Stimulated activated CD4-positive, alpha-beta T cell treated with anti-CD3 and anti-CD28 coated beads, Interleukin-1b, Interleukin-23, amount 100 ng/mL, for 48 hours (primary cell): ENCODE measurements around the gene CLPTM1.
"Not testable (repeated sequence)": the region's sequence is repeated elsewhere in the genome, so short reads cannot be mapped to it uniquely, and the experiment has no call there.

Experiments
- DNase-seq: peaks from one replicate; pipeline ENCODE4 v3.0.0-alpha.2; 2020

The CLPTM1 gene

GRCh38 chr19:44975444-44975843 lies 20.3 kb downstream of the CLPTM1 start:
- DNase-seq = no peak

- DNase-seq = no peak
Measured at GRCh38 chr19:44984005-44984404, 28.8 kb downstream of the CLPTM1 start.

GRCh38 chr19:44985445-44985844 lies 30.3 kb downstream of the CLPTM1 start:
- no peak for DNase-seq

GRCh38 chr19:44986389-44986788 lies 31.2 kb downstream of the CLPTM1 start:
- DNase-seq = no peak

GRCh38 chr19:44987148-44987675 lies 32.0 kb downstream of the CLPTM1 start:
- DNase-seq = no peak

GRCh38 chr19:44988273-44988672 lies 33.1 kb downstream of the CLPTM1 start:
- DNase-seq = no peak

- DNase-seq = peak; percentile 62
Measured at GRCh38 chr19:44988896-44989556, 33.8 kb downstream of the CLPTM1 start.

- DNase-seq = no peak
Measured at GRCh38 chr19:44990459-44990858, 35.3 kb downstream of the CLPTM1 start.

- no peak for DNase-seq
Measured at GRCh38 chr19:44990966-44991365, 35.8 kb downstream of the CLPTM1 start.

- no peak for DNase-seq
Measured at GRCh38 chr19:44992336-44993163, 37.4 kb downstream of the CLPTM1 start.

- no peak for DNase-seq
Measured at GRCh38 chr19:44993526-44993925, 38.3 kb downstream of the CLPTM1 start.

GRCh38 chr19:44993926-44994537 lies 38.9 kb downstream of the CLPTM1 start:
- DNase-seq = no peak

GRCh38 chr19:44998025-44998424 lies 42.8 kb downstream of the CLPTM1 start:
- DNase-seq = no peak

GRCh38 chr19:44999131-44999925 lies 44.1 kb downstream of the CLPTM1 start:
- not testable (repeated sequence) for DNase-seq

GRCh38 chr19:45000665-45001064 lies 45.5 kb downstream of the CLPTM1 start:
- not testable (repeated sequence) for DNase-seq

GRCh38 chr19:45001087-45001739 lies 46.0 kb downstream of the CLPTM1 start, which contains the start of gene RELB:
TSS of gene RELB (plus strand) at chr19:45001464. CDS start at chr19:45001580, 116 bp downstream.
- DNase-seq = peak; percentile 95

GRCh38 chr19:45003485-45003884 lies 48.3 kb downstream of the CLPTM1 start:
- DNase-seq = no peak

- no peak for DNase-seq
Measured at GRCh38 chr19:45005787-45006186, 50.6 kb downstream of the CLPTM1 start.

- no peak for DNase-seq
Measured at GRCh38 chr19:45008552-45008951, 53.4 kb downstream of the CLPTM1 start.

- no peak for DNase-seq
Measured at GRCh38 chr19:45009625-45010255, 54.6 kb downstream of the CLPTM1 start.

GRCh38 chr19:45010306-45010705 lies 55.1 kb downstream of the CLPTM1 start:
- DNase-seq = no peak

GRCh38 chr19:45011959-45012358 lies 56.8 kb downstream of the CLPTM1 start:
- no peak for DNase-seq
